Endothelial cell of umbilical vein (primary cell): Measurements from ENCODE around the gene EED. TPM values are rescaled to one million over a fixed set of nuclear protein-coding genes. Genes with fewer than 3 reads are reported as not detected.

Experiments used
- BruUV-seq: library from RNA; stranded (reverse); fragments of 400-500 nt; replicated peaks from 2 replicates; lab custom pipeline; 2021; lab: Mats Ljungman, UMichigan
- CTCF ChIA-PET: fragments of 300-600, 350-600 bp; sonication (Branson Sonifier 250); formaldehyde crosslinking; loops from one replicate; lab custom pipeline; 2021; ENCODE audit warnings: antibody characterized with exemption, inconsistent platforms; lab: Charles Lee
- POLR2A ChIA-PET: fragments of 300-600, 350-600 bp; sonication (Branson Sonifier 250); formaldehyde crosslinking; loops from one replicate; lab custom pipeline; 2021; ENCODE audit warnings: antibody characterized with exemption, inconsistent platforms; lab: Charles Lee
- DNase-seq: peaks from one replicate; pipeline ENCODE4 v3.0.0-alpha.2; 2011; ENCODE audit warnings: low read depth, low spot score
- FAIRE-seq: peaks from 2 replicates; lab custom pipeline; 2011; peaks lifted over from hg19 to GRCh38; lab: Jason Lieb, UNC
- H2AFZ ChIP-seq: 2 replicates; pipeline ENCODE4 v1.6.0; 2012; ENCODE audit warnings: low read depth, low read length, control low read depth, inconsistent platforms
- H3K27ac ChIP-seq: 2 replicates; pipeline ENCODE4 v1.5.1; 2011; ENCODE audit warnings: low read depth, mild to moderate bottlenecking, control low read depth, low read length, moderate library complexity; ENCODE audit not compliant: insufficient read depth
- H3K27me3 ChIP-seq, 2 experiments: 2 replicates each; pipeline versions ENCODE4 v1.6.0 to v1.6.1; 2011; ENCODE audit warnings: low read length in 2 of 2, mixed read lengths in 1 of 2; ENCODE audit not compliant: control insufficient read depth in 2 of 2, insufficient read depth in 2 of 2
- H3K36me3 ChIP-seq, 2 experiments: 2 replicates in 1 of 2; 3 replicates in 1 of 2; pipeline ENCODE4 v1.5.1; 2011; ENCODE audit warnings: low read length in 2 of 2, mild to moderate bottlenecking in 1 of 2, moderate library complexity in 1 of 2; ENCODE audit not compliant: control insufficient read depth in 2 of 2, insufficient read depth in 2 of 2; ENCODE audit errors: extremely low read depth in 1 of 2
- H3K4me1 ChIP-seq: 3 replicates; pipeline ENCODE4 v1.5.1; 2011; ENCODE audit warnings: mild to moderate bottlenecking, low read length; ENCODE audit not compliant: control insufficient read depth, insufficient read depth; ENCODE audit errors: extremely low read depth
- H3K4me2 ChIP-seq: 2 replicates; pipeline ENCODE4 v1.6.1; 2011; ENCODE audit warnings: low read length, control low read depth, mixed read lengths; ENCODE audit not compliant: insufficient read depth
- H3K4me3 ChIP-seq, 3 experiments: fragments of 200-600 bp in 1 of 3; sonication (generic), shearing (Covaris generic) in 1 of 3; replicated peaks in 1 of 3; 2 replicates each; pipeline ENCODE4 v1.5.1; 2011 to 2016; ENCODE audit warnings: control low read depth in 3 of 3, low read length in 3 of 3, mild to moderate bottlenecking in 2 of 3, inconsistent platforms in 1 of 3, low read depth in 1 of 3, moderate library complexity in 1 of 3; ENCODE audit not compliant: insufficient read depth in 1 of 3
- H3K79me2 ChIP-seq: 2 replicates; pipeline ENCODE4 v1.6.0; 2012; ENCODE audit warnings: low read length, inconsistent platforms; ENCODE audit not compliant: control insufficient read depth, insufficient read depth
- H3K9ac ChIP-seq: replicated peaks from 2 replicates; pipeline ENCODE3; 2011; ENCODE audit warnings: low read length, control low read depth; ENCODE audit not compliant: insufficient read depth; ENCODE audit errors: extremely low read depth
- H3K9me1 ChIP-seq: replicated peaks from 3 replicates; pipeline ENCODE4 v1.6.0; 2011; ENCODE audit warnings: mild to moderate bottlenecking, low read length; ENCODE audit not compliant: control insufficient read depth, insufficient read depth; ENCODE audit errors: extremely low read depth
- H3K9me3 ChIP-seq: replicated peaks from 2 replicates; pipeline ENCODE4 v1.5.1; 2012; ENCODE audit warnings: low read length, inconsistent platforms; ENCODE audit not compliant: control insufficient read depth, insufficient read depth
- H4K20me1 ChIP-seq: replicated peaks from 2 replicates; pipeline ENCODE3; 2011; ENCODE audit warnings: mild to moderate bottlenecking, low read length; ENCODE audit not compliant: control insufficient read depth, insufficient read depth; ENCODE audit errors: extremely low read depth
- EZH2 ChIP-seq: IDR thresholded peaks from 2 replicates; pipeline ENCODE4 v1.6.1; 2012; ENCODE audit warnings: borderline replicate concordance, low read depth, mild to moderate bottlenecking, moderate library complexity, low read length, inconsistent platforms; ENCODE audit not compliant: severe bottlenecking
- FOS ChIP-seq: IDR thresholded peaks from 2 replicates; pipeline ENCODE4 v1.6.1; 2011; ENCODE audit warnings: mild to moderate bottlenecking, low read length, moderate library complexity, borderline replicate concordance; ENCODE audit not compliant: insufficient read depth
- JUN ChIP-seq: IDR thresholded peaks from 2 replicates; pipeline ENCODE4 v1.6.1; 2011; ENCODE audit warnings: borderline replicate concordance, low read depth; ENCODE audit not compliant: insufficient read length, insufficient read depth
- MYC ChIP-seq: IDR thresholded peaks from one replicate; pipeline ENCODE4 v1.6.1; 2011; ENCODE audit warnings: mild to moderate bottlenecking, low read depth, low read length
- POLR2A ChIP-seq: IDR thresholded peaks from 2 replicates; pipeline ENCODE4 v1.6.1; 2012; ENCODE audit warnings: low read depth, mild to moderate bottlenecking, control low read depth, low read length
- POLR2AphosphoS5 ChIP-seq: IDR thresholded peaks from 2 replicates; pipeline ENCODE4 v1.6.1; 2012; ENCODE audit warnings: low read depth, mild to moderate bottlenecking, control low read depth, low read length, moderate library complexity; ENCODE audit not compliant: insufficient read depth
- dilution Hi-C: fragments of 300-500 bp; cut with MboI; formaldehyde crosslinking; loops from one replicate; pipeline ENCODE4 v1.15.0; 2019; ENCODE audit warnings: low sequenced_read_pairs; ENCODE audit not compliant: extremely low pct_ligation_motif_present
- intact Hi-C: fragments of 100-400 bp; cut with micrococcal nuclease; formaldehyde crosslinking; loops from one replicate; pipeline ENCODE4 v1.10.0; 2022
- polyA plus RNA-seq, 4 experiments: library from polyadenylated mRNA; depleted of rRNA in 3 of 4; stranded (reverse) in 3 of 4; unstranded in 1 of 4; fragments of >200 nt; gene quantifications; 2 replicates each; pipeline versions ENCODE4 v1.2.1 to v1.2.3, GENCODE V29; 2011 to 2012; ENCODE audit warnings: missing spikeins in 1 of 4
- total RNA-seq: library from RNA; stranded (reverse); gene quantifications from 2 replicates; pipeline ENCODE4 v1.2.3, GENCODE V29; 2021
- TF ChIP-seq, protein P1 (sequence below), 2 donors: IDR thresholded peaks; 1 replicate in 1 of 2; 2 replicates in 1 of 2; pipeline ENCODE4 v1.5.1; 2011; ENCODE audit warnings: low read length in 2 of 2, mild to moderate bottlenecking in 2 of 2, moderate library complexity in 2 of 2, control low read depth in 1 of 2, inconsistent platforms in 1 of 2, low read depth in 1 of 2; ENCODE audit not compliant: insufficient read depth in 1 of 2; ENCODE audit errors: extremely low read depth in 1 of 2
- TF ChIP-seq, protein P2 (sequence below): IDR thresholded peaks from 2 replicates; pipeline ENCODE4 v1.6.1; 2011; ENCODE audit not compliant: insufficient read depth, insufficient read length

The EED gene
- total and polyA plus RNA-seq, 2 donors (not counting 3 experiments of a cell fraction or from before 2014, with no cell fraction given): 9.4 to 21.8 TPM

DNA sequence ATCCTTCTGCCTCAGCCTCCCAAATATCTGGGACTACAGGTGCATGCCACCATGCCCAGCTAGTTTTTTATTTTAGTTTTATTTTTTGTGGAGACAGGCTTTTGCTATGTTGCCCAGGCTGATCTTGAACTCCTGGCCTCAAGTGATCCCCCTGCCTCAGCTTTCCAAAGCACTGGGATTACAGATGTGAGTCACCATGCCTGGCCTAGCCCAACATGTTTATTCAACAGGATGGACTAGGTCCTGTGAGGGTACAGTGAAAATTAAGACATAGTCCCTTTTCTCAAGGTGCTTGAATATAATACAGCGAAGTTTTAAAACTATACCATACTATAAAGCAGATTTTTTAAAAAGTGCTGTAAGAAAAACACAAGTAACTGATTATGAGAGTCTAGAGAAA lies 45.2 kb upstream of the EED start:
- Histone ChIP-seq H3K36me3 (no peaks in the 10 kb centered on the region), H3K4me2 (no peak overlapping the region), H3K9ac (no peak overlapping the region), H3K4me1 (peaks cover 9% of the 10 kb centered on the region), H3K4me3 (no peak overlapping the region), H3K27ac (no peak overlapping the region), H4K20me1 (no peaks in the 10 kb centered on the region), H3K9me1 (no peaks in the 10 kb centered on the region), H3K79me2 (no peaks in the 10 kb centered on the region), H3K27me3 (no peaks in the 10 kb centered on the region), H3K9me3 (no peaks in the 10 kb centered on the region), H2AFZ (no peak overlapping the region)
- CTCF ChIA-PET: interaction anchor here (12.0 kb wide), 1 partner anchor 158 kb away, joined by 213 read pairs; no protein-coding TSS in a partner anchor
- TF ChIP-seq JUN: no peak
- TF ChIP-seq, protein P1, sequence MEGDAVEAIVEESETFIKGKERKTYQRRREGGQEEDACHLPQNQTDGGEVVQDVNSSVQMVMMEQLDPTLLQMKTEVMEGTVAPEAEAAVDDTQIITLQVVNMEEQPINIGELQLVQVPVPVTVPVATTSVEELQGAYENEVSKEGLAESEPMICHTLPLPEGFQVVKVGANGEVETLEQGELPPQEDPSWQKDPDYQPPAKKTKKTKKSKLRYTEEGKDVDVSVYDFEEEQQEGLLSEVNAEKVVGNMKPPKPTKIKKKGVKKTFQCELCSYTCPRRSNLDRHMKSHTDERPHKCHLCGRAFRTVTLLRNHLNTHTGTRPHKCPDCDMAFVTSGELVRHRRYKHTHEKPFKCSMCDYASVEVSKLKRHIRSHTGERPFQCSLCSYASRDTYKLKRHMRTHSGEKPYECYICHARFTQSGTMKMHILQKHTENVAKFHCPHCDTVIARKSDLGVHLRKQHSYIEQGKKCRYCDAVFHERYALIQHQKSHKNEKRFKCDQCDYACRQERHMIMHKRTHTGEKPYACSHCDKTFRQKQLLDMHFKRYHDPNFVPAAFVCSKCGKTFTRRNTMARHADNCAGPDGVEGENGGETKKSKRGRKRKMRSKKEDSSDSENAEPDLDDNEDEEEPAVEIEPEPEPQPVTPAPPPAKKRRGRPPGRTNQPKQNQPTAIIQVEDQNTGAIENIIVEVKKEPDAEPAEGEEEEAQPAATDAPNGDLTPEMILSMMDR (IDR thresholded peaks at IDR 0.05; ENCODE audit: extremely low read depth in 1 of 2, insufficient read depth in 1 of 2, low read depth in 1 of 2, low read length in 2 of 2): no peak
- FAIRE-seq: no peak
- dilution Hi-C loops: no loop called here
- DNase-seq: no peak
- POLR2A ChIA-PET: no interaction called here
- intact Hi-C loops: no loop called here
- BruUV-seq: no TSS peak

DNA sequence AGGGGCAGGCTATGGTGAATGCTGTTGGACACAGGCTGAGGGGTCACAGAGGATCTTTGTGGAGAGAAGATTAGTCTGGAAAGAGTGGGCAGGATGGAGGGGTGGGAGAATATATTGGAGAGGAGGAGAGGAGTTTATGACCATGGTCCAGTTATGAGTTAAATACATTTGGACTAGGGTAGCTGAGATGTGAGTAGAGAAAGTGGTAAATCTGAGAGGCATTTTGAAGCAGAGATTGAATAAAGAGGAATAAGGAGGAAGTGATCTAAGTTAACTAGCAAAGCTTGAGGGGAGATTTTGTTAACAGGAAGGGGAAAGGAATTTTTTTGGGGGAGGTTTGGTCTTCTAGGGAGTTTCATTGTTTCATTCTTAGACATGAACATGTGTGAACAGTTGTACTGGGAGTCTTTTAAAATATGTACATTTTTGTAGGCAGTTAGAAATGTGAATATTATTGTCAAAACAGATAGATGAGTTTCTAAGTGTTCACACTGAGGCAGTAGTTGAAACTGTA lies 43.1 kb upstream of the EED start:
- H4K20me1 ChIP-seq: no peaks in the 10 kb centered on the region

More for the DNA sequence above, 43.1 kb upstream of the EED start:
- no peak for FAIRE-seq
- TF ChIP-seq POLR2A (no peak), POLR2AphosphoS5 (no peak), JUN (no peak), MYC (no peak), FOS (no peak), EZH2 (no peak)
- TF ChIP-seq, protein P1 (IDR thresholded peaks at IDR 0.05; ENCODE audit: extremely low read depth in 1 of 2, insufficient read depth in 1 of 2, low read depth in 1 of 2, low read length in 2 of 2): no peak
- TF ChIP-seq, protein P2, sequence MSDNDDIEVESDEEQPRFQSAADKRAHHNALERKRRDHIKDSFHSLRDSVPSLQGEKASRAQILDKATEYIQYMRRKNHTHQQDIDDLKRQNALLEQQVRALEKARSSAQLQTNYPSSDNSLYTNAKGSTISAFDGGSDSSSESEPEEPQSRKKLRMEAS: no peak
- intact Hi-C loops: no loop called here
- H2AFZ ChIP-seq: no peak overlapping the region
- no peak overlapping the region for H3K27ac ChIP-seq
- H3K27me3 ChIP-seq: no peaks in the 10 kb centered on the region
- H3K9me1 ChIP-seq: no peaks in the 10 kb centered on the region
- no TSS peak for BruUV-seq
- CTCF ChIA-PET: interaction anchor here (0.8 to 12.0 kb wide), 4 partner anchors 6 to 160 kb away, joined by 3 to 213 read pairs (median 28); no protein-coding TSS in a partner anchor
- H3K9ac ChIP-seq: no peak overlapping the region
- no peak for DNase-seq
- H3K4me3 ChIP-seq: no peak overlapping the region
- no peaks in the 10 kb centered on the region for H3K79me2 ChIP-seq
- POLR2A ChIA-PET: no interaction called here
- peaks cover 9% of the 10 kb centered on the region for H3K4me1 ChIP-seq
- H3K9me3 ChIP-seq: no peaks in the 10 kb centered on the region
- dilution Hi-C loops: loop anchor here (25.0 kb wide), 1 partner anchor 164 kb away; no protein-coding TSS in a partner anchor
- H3K36me3 ChIP-seq: no peaks in the 10 kb centered on the region
- H3K4me2 ChIP-seq: no peak overlapping the region
